ENCODE data around the gene OR13A1. TPM values are rescaled to one million over a fixed set of nuclear protein-coding genes. Genes with fewer than 3 reads are reported as not detected.
"Not testable (repeated sequence)": the region's sequence is repeated elsewhere in the genome, so short reads cannot be mapped to it uniquely, and the experiment has no call there.

OR13A1 gene
- total RNA-seq, result not detected

- Histone ChIP-seq H3K4me3 (no peak within 1 kb of the TSS), H3K9me3 (peaks cover 0 to 16% of the 10 kb centered on the region in 2 donors), H3K27me3 (no peaks in the 10 kb centered on the region), H3K4me1 (no peaks in the 10 kb centered on the region), H3K27ac (no peak within 1 kb of the TSS), H3K36me3 (no peaks in the 10 kb centered on the region)
- TF ChIP-seq CTCF (IDR thresholded peaks at IDR 0.05), result no peak
- DNase-seq (ENCODE audit: low spot score in 2 of 2), result no peak
- intact Hi-C loops (cut with DNase I), result no loop called here
Observed at GRCh38 chr10:45315508-45315907, at the start of gene OR13A1. Gene OR13A1, minus strand, starts transcription at chr10:45315608. Its CDS starts 11,186 bp downstream, at chr10:45304422.

GRCh38 chr10:45361983-45362799 is 46.8 kb upstream of the OR13A1 start:
- DNase-seq (ENCODE audit: low spot score in 2 of 2); H3K27me3 ChIP-seq; H3K27ac ChIP-seq; intact Hi-C loops (cut with DNase I); H3K36me3 ChIP-seq; H3K4me3 ChIP-seq; H3K4me1 ChIP-seq; H3K9me3 ChIP-seq: not testable (repeated sequence)

- intact Hi-C loops (cut with DNase I), result not testable (repeated sequence)
Observed at GRCh38 chr10:45358961-45359360, 43.6 kb upstream of the OR13A1 start.

GRCh38 chr10:45355494-45355893 is 40.1 kb upstream of the OR13A1 start:
- Histone ChIP-seq H3K4me3 (no peak overlapping the region), H3K27me3 (no peaks in the 10 kb centered on the region), H3K9me3 (no peaks in the 10 kb centered on the region), H3K4me1 (no peaks in the 10 kb centered on the region), H3K27ac (no peak overlapping the region), H3K36me3 (no peaks in the 10 kb centered on the region)
- intact Hi-C loops (cut with DNase I), result no loop called here
- no peak for TF ChIP-seq CTCF (IDR thresholded peaks at IDR 0.05)
- DNase-seq (ENCODE audit: low spot score in 2 of 2), result no peak

More at GRCh38 chr10:45358961-45359360, 43.6 kb upstream of the OR13A1 start:
- not testable (repeated sequence) for H3K4me3 ChIP-seq; H3K9me3 ChIP-seq; H3K4me1 ChIP-seq; H3K36me3 ChIP-seq; H3K27ac ChIP-seq; DNase-seq (ENCODE audit: low spot score in 2 of 2); H3K27me3 ChIP-seq

GRCh38 chr10:45354261-45354660 is 38.9 kb upstream of the OR13A1 start:
- DNase-seq (ENCODE audit: low spot score in 2 of 2), result peak; percentile 46 to 73
- no peak overlapping the region for H3K4me3 ChIP-seq
- H3K27ac ChIP-seq, result no peak overlapping the region
- H3K36me3 ChIP-seq, result no peaks in the 10 kb centered on the region
- no peaks in the 10 kb centered on the region for H3K9me3 ChIP-seq
- intact Hi-C loops (cut with DNase I), result no loop called here
- H3K27me3 ChIP-seq, result no peaks in the 10 kb centered on the region
- H3K4me1 ChIP-seq, result no peaks in the 10 kb centered on the region
- no peak for TF ChIP-seq CTCF (IDR thresholded peaks at IDR 0.05)

- H3K9me3 ChIP-seq, result no peaks in the 10 kb centered on the region
- no peak for DNase-seq (ENCODE audit: low spot score in 2 of 2)
- H3K36me3 ChIP-seq, result no peaks in the 10 kb centered on the region
- no peak overlapping the region for H3K27ac ChIP-seq
- H3K27me3 ChIP-seq, result no peaks in the 10 kb centered on the region
- intact Hi-C loops (cut with DNase I), result no loop called here
- TF ChIP-seq CTCF (IDR thresholded peaks at IDR 0.05), result no peak
- H3K4me3 ChIP-seq, result no peak overlapping the region
- H3K4me1 ChIP-seq, result no peaks in the 10 kb centered on the region
Observed at GRCh38 chr10:45353186-45353585, 37.8 kb upstream of the OR13A1 start.

GRCh38 chr10:45348196-45348765 is 32.9 kb upstream of the OR13A1 start:
- H3K27ac ChIP-seq; H3K36me3 ChIP-seq; H3K27me3 ChIP-seq; H3K4me3 ChIP-seq; DNase-seq (ENCODE audit: low spot score in 2 of 2); intact Hi-C loops (cut with DNase I); H3K9me3 ChIP-seq; H3K4me1 ChIP-seq: not testable (repeated sequence)

- DNase-seq (ENCODE audit: low spot score in 2 of 2); H3K4me1 ChIP-seq; H3K4me3 ChIP-seq; H3K27ac ChIP-seq; H3K27me3 ChIP-seq; H3K9me3 ChIP-seq; H3K36me3 ChIP-seq; intact Hi-C loops (cut with DNase I): not testable (repeated sequence)
Observed at GRCh38 chr10:45347464-45347863, 32.1 kb upstream of the OR13A1 start.

GRCh38 chr10:45346652-45347335 is 31.4 kb upstream of the OR13A1 start:
- intact Hi-C loops (cut with DNase I); H3K9me3 ChIP-seq; H3K27me3 ChIP-seq; H3K4me1 ChIP-seq; DNase-seq (ENCODE audit: low spot score in 2 of 2); H3K36me3 ChIP-seq; H3K4me3 ChIP-seq; H3K27ac ChIP-seq: not testable (repeated sequence)

GRCh38 chr10:45340420-45340819 is 25.0 kb upstream of the OR13A1 start:
- intact Hi-C loops (cut with DNase I); H3K36me3 ChIP-seq; H3K27me3 ChIP-seq; H3K9me3 ChIP-seq; H3K4me1 ChIP-seq; H3K4me3 ChIP-seq; DNase-seq (ENCODE audit: low spot score in 2 of 2); H3K27ac ChIP-seq: not testable (repeated sequence)
